Activated effector memory CD4-positive, alpha-beta T cell treated with anti-CD3 and anti-CD28 coated beads, Interleukin-2, amount 50 U/mL, for 16 hours (primary cell): ENCODE results near the gene STAMBPL1.

Experiments used
- DNase-seq: peaks from one replicate; pipeline ENCODE4 v3.0.0-alpha.2; 2020

Gene STAMBPL1

GRCh38 chr10:88958721-88959120 lies 78.7 kb downstream of the STAMBPL1 start:
- no peak for DNase-seq

- no peak for DNase-seq
Observed at GRCh38 chr10:88960802-88961201, 80.8 kb downstream of the STAMBPL1 start.

- no peak for DNase-seq
Observed at GRCh38 chr10:88961266-88961665, 81.2 kb downstream of the STAMBPL1 start.

GRCh38 chr10:88962336-88962735 lies 82.3 kb downstream of the STAMBPL1 start:
- no peak for DNase-seq

GRCh38 chr10:88963318-88963717 lies 83.3 kb downstream of the STAMBPL1 start:
- DNase-seq = no peak

- DNase-seq = no peak
Observed at GRCh38 chr10:88964360-88964759, 84.3 kb downstream of the STAMBPL1 start.

- no peak for DNase-seq
Observed at GRCh38 chr10:88964869-88965415, 84.9 kb downstream of the STAMBPL1 start.

GRCh38 chr10:88966797-88967196 lies 86.8 kb downstream of the STAMBPL1 start:
- DNase-seq = no peak

GRCh38 chr10:88968391-88968790 lies 88.3 kb downstream of the STAMBPL1 start:
- DNase-seq = no peak

GRCh38 chr10:88971221-88972061 lies 91.4 kb downstream of the STAMBPL1 start:
- no peak for DNase-seq
